Ovary (tissue), 3 donors: ENCODE measurements around the gene AKT3.
"Not testable (repeated sequence)": the region's sequence is repeated elsewhere in the genome, so short reads cannot be mapped to it uniquely, and the experiment has no call there.

ENCODE experiments used
- CTCF ChIP-seq, 3 donors: fragments of 450-650 bp in 2 of 3; fragments of 200-600 bp in 1 of 3; IDR thresholded peaks; one replicate each; pipeline versions ENCODE4 v1.5.1 to v1.8.0; 2016 to 2022; ENCODE audit warnings: antibody characterized with exemption in 3 of 3, mild to moderate bottlenecking in 1 of 3
- EP300 ChIP-seq: sonication (generic); formaldehyde crosslinking; IDR thresholded peaks from one replicate; pipeline ENCODE4 v1.6.1; 2017; ENCODE audit warnings: antibody characterized with exemption
- POLR2A ChIP-seq: fragments of 450-650 bp; IDR thresholded peaks from one replicate; pipeline ENCODE4 v1.6.1; 2017; ENCODE audit warnings: antibody characterized with exemption, mild to moderate bottlenecking, moderate library complexity
- donor health status: DM: no; HTN: no; CAD: no.

GRCh38 chr1:243589286-243589685 lies 260.8 kb downstream of the AKT3 start:
- not testable (repeated sequence) for TF ChIP-seq POLR2A; CTCF (IDR thresholded peaks at IDR 0.05); EP300
